Measurements from ENCODE around the gene JUP. TPM values are rescaled to one million over a fixed set of nuclear protein-coding genes. Genes with fewer than 3 reads are reported as not detected.

The JUP gene
- total and polyA plus RNA-seq, 9 donors = 7.0 to 153 (median 52.6) TPM

DNA sequence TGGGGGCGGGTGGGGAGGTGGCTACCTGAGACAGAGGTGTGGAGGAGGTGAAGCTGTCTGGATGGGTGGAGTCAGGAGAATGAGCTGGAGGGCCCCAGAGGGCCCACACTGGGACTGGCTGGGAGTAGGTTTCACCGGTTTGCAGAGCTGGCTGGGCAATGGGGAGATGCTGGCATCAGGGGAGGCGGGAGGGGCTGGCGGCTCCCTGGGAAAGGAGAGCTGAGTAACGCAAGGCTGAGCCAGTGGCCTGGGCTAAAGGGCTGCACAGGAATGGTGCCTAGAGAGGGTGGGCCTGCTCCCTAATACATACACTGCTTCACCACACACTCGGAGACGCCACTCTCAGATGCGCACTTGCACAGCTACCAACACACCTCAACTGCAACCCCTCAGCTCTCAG, 12.9 kb upstream of the JUP start:
- intact Hi-C loops (cut with DNase I) = no loop called here
- WGBS, 3 donors = 89 to 92% (median 89%) methylated on average over 8 of the region's 8 CpGs
- no peak for TF ChIP-seq EP300 (IDR thresholded peaks at IDR 0.05)
- TF ChIP-seq, protein P1, sequence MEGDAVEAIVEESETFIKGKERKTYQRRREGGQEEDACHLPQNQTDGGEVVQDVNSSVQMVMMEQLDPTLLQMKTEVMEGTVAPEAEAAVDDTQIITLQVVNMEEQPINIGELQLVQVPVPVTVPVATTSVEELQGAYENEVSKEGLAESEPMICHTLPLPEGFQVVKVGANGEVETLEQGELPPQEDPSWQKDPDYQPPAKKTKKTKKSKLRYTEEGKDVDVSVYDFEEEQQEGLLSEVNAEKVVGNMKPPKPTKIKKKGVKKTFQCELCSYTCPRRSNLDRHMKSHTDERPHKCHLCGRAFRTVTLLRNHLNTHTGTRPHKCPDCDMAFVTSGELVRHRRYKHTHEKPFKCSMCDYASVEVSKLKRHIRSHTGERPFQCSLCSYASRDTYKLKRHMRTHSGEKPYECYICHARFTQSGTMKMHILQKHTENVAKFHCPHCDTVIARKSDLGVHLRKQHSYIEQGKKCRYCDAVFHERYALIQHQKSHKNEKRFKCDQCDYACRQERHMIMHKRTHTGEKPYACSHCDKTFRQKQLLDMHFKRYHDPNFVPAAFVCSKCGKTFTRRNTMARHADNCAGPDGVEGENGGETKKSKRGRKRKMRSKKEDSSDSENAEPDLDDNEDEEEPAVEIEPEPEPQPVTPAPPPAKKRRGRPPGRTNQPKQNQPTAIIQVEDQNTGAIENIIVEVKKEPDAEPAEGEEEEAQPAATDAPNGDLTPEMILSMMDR (IDR thresholded peaks at IDR 0.05) = no peak
- no peak for TF ChIP-seq POLR2A (IDR thresholded peaks at IDR 0.05)

DNA sequence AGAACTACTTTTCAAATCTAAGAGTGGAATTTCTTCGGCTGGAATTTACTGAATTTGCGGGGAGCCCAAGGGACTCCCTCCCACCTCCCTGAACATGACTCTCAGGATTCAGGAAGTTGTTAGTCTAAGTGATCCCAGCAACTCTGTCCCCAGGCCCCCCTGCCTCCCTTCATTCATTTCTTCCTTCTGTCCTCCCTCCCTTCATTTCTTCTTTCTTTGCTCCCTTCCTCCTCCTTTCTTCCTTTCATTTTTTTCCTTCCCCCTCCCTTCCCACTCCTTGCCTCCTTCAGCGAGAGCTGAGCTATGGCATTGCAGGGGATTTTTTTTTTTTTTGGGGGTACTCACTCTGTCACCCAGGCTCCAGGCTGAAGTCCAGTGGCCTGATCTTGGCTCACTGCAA, 10.9 kb upstream of the JUP start:
- peaks cover 22% of the 10 kb centered on the region for H3K4me1 ChIP-seq (ENCODE audit: insufficient read depth)
- TF ChIP-seq, protein P1 (IDR thresholded peaks at IDR 0.05) = no peak
- no peak for TF ChIP-seq EP300 (IDR thresholded peaks at IDR 0.05)
- TF ChIP-seq POLR2A (IDR thresholded peaks at IDR 0.05) = no peak
- no peaks in the 10 kb centered on the region for H3K9me3 ChIP-seq
- intact Hi-C loops (cut with DNase I) = no loop called here
- 76 to 82% (median 79%) methylated on average over 3 of the region's 3 CpGs for WGBS, 3 donors
- no peak overlapping the region for H3K27ac ChIP-seq
- DNase-seq = no peak
- H3K27me3 ChIP-seq = no peaks in the 10 kb centered on the region
- H3K36me3 ChIP-seq = no peaks in the 10 kb centered on the region
- H3K4me3 ChIP-seq = no peak overlapping the region

More for the DNA sequence above, 12.9 kb upstream of the JUP start:
- H3K4me1 ChIP-seq (ENCODE audit: insufficient read depth) = peaks cover 7% of the 10 kb centered on the region
- no peaks in the 10 kb centered on the region for H3K36me3 ChIP-seq
- no peak overlapping the region for H3K27ac ChIP-seq
- H3K27me3 ChIP-seq = no peaks in the 10 kb centered on the region
- no peaks in the 10 kb centered on the region for H3K9me3 ChIP-seq
- no peak for DNase-seq
- no peak overlapping the region for H3K4me3 ChIP-seq

DNA sequence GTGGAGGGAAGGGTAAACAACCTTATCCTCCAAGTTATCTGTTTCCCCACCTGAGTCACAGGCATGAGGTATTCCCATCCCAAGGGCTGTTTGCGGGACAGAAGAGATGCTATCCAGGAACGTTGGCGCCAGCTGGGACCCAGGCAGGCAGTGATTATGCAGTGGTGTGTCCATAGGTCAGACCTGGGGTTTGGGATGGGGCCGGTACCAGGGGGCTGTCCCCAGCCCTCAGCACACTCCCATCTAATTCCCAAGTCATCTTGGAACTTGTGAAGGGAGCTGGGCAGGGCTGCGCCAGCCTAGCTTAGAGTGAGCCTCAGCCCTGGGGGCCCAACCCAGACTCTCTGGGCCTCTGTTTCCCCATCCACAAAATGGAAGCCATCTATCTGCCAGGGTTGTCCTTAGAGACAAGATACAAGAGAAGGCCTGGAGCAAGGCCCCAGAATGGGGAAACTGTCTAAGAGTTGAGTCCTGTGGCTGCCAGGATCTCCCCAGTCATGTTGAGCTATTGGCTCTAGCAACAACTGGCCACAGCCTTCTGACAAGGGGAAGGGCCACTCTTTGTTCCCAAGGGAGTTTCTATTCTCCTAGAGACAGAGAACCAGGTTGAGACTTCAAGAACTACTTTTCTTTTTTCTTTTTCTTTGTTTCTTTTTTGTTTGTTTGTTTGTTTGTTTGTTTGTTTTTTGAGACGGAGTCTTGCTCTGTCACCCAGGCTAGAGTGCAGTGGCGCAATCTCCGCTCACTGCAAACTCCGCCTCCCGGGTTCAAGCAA, 9.8 kb upstream of the JUP start:
- peaks cover 30% of the 10 kb centered on the region for H3K4me1 ChIP-seq (ENCODE audit: insufficient read depth)
- intact Hi-C loops (cut with DNase I) = no loop called here
- H3K9me3 ChIP-seq = no peaks in the 10 kb centered on the region
- TF ChIP-seq, protein P1 (IDR thresholded peaks at IDR 0.05) = no peak
- TF ChIP-seq POLR2A (IDR thresholded peaks at IDR 0.05) = no peak
- TF ChIP-seq EP300 (IDR thresholded peaks at IDR 0.05) = no peak
- 91 to 94% (median 94%) methylated on average over 10 of the region's 10 CpGs for WGBS, 3 donors
- no peak overlapping the region for H3K27ac ChIP-seq
- no peaks in the 10 kb centered on the region for H3K27me3 ChIP-seq
- no peak overlapping the region for H3K4me3 ChIP-seq
- no peaks in the 10 kb centered on the region for H3K36me3 ChIP-seq
- no peak for DNase-seq

DNA sequence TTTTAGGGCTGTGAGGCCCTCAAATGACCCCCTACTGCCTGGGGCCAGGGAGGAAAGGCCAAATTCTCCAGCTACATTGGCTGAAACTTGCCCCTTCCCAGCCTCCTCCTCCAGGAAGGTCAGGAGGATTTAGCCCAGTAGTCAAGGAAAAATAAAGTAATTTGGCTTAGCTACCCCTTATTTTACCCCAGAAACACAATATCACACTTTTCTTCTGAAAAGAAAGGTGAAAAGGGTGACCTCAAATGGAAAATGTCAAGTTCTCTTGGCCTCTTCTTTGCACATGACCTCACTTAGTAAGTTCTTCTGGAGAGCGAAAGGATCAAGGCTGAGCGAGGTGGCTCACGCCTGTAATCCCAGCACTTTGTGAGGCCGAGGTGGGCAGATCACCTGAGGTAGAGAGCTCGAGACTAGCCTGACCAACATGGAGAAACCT, 8.0 kb upstream of the JUP start:
- TF ChIP-seq, protein P1 (IDR thresholded peaks at IDR 0.05) = no peak
- TF ChIP-seq POLR2A (IDR thresholded peaks at IDR 0.05) (no peak), EP300 (IDR thresholded peaks at IDR 0.05) (no peak)
- intact Hi-C loops (cut with DNase I) = no loop called here
- 91 to 98% (median 93%) methylated on average over 5 of the region's 5 CpGs for WGBS, 3 donors
- Histone ChIP-seq H3K36me3 (no peaks in the 10 kb centered on the region), H3K4me1 (ENCODE audit: insufficient read depth) (peaks cover 23% of the 10 kb centered on the region), H3K9me3 (no peaks in the 10 kb centered on the region), H3K27ac (peak overlapping the region in 1 of 2 donors; percentile 85), H3K4me3 (no peak overlapping the region), H3K27me3 (no peaks in the 10 kb centered on the region)
- no peak for DNase-seq
